Renal pelvis (tissue), 4 donors: Measurements from ENCODE around the gene ZDHHC9. TPM values are rescaled to one million over a fixed set of nuclear protein-coding genes. Genes with fewer than 3 reads are reported as not detected.
A peak's percentile ranks its signal among the peaks of the same experiment; 100 is the strongest.

Experiments
- DNase-seq: peaks from one replicate; pipeline ENCODE4 v3.0.0-alpha.2; 2013
- polyA plus RNA-seq, 3 donors: library from polyadenylated mRNA; unstranded; fragments of 120-200 nt; gene quantifications; one replicate each; pipeline ENCODE4 v1.2.1, GENCODE V29; 2013; ENCODE audit not compliant: insufficient read length in 3 of 3

ZDHHC9 gene
- polyA plus RNA-seq, 3 donors, result 46.4 to 51.0 (median 47.7) TPM

- DNase-seq, result no peak
These were observed 13.2 kb downstream of the ZDHHC9 start for GRCh38 chrX:129830494-129830893.

GRCh38 chrX:129825746-129826505 is 17.8 kb downstream of the ZDHHC9 start:
- DNase-seq, result no peak

GRCh38 chrX:129824620-129825019 is 19.1 kb downstream of the ZDHHC9 start:
- no peak for DNase-seq

- DNase-seq, result no peak
These were observed 20.2 kb downstream of the ZDHHC9 start for GRCh38 chrX:129823522-129823921.

GRCh38 chrX:129823115-129823514 is 20.6 kb downstream of the ZDHHC9 start:
- no peak for DNase-seq

- DNase-seq, result no peak
These were observed 25.6 kb downstream of the ZDHHC9 start for GRCh38 chrX:129818123-129818522.

- no peak for DNase-seq
These were observed 29.9 kb downstream of the ZDHHC9 start for GRCh38 chrX:129813662-129814368.

GRCh38 chrX:129808829-129809796 is 34.6 kb downstream of the ZDHHC9 start:
- DNase-seq, result no peak

- no peak for DNase-seq
These were observed 35.4 kb downstream of the ZDHHC9 start for GRCh38 chrX:129808158-129808828.

GRCh38 chrX:129804806-129805205 is 38.9 kb downstream of the ZDHHC9 start:
- DNase-seq, result peak; percentile 17

GRCh38 chrX:129802863-129803262 is 40.8 kb downstream of the ZDHHC9 start:
- DNase-seq, result no peak

- peak; percentile 28 for DNase-seq
These were observed 43.5 kb downstream of the ZDHHC9 start for GRCh38 chrX:129800186-129800585.

- DNase-seq, result no peak
These were observed 44.8 kb downstream of the ZDHHC9 start for GRCh38 chrX:129798888-129799287.

GRCh38 chrX:129798456-129798855 is 45.2 kb downstream of the ZDHHC9 start:
- DNase-seq, result no peak

- no peak for DNase-seq
These were observed 46.3 kb downstream of the ZDHHC9 start for GRCh38 chrX:129797251-129797906.

- no peak for DNase-seq
These were observed 48.1 kb downstream of the ZDHHC9 start for GRCh38 chrX:129795584-129795983.

- no peak for DNase-seq
These were observed 50.0 kb downstream of the ZDHHC9 start for GRCh38 chrX:129793604-129794191.

GRCh38 chrX:129792586-129793291 is 50.9 kb downstream of the ZDHHC9 start:
- no peak for DNase-seq

GRCh38 chrX:129791961-129792570 is 51.6 kb downstream of the ZDHHC9 start:
- no peak for DNase-seq

GRCh38 chrX:129791336-129791735 is 52.4 kb downstream of the ZDHHC9 start:
- DNase-seq, result no peak
